ENCODE results near the gene RNASEH2A. TPM values are rescaled to one million over a fixed set of nuclear protein-coding genes. Genes with fewer than 3 reads are reported as not detected.
"Not testable (repeated sequence)": the region's sequence is repeated elsewhere in the genome, so short reads cannot be mapped to it uniquely, and the experiment has no call there.

RNASEH2A gene
- total RNA-seq, 2 experiments from 2014 or later: 46.2 to 47.8 TPM

GRCh38 chr19:12792051-12792852 is 14.1 kb upstream of the RNASEH2A start:
- ATAC-seq (ENCODE audit: low read depth) (peak; percentile 2), DNase-seq (peak; percentile 86)
- peak overlapping the region; percentile 94 for H3K4me3 Mint-ChIP-seq
- peaks cover 1% of the 10 kb centered on the region for H3K36me3 Mint-ChIP-seq
- H3K27me3 Mint-ChIP-seq: no peaks in the 10 kb centered on the region
- no peaks in the 10 kb centered on the region for H3K9me3 Mint-ChIP-seq
- H3K4me1 Mint-ChIP-seq: peaks cover 37% of the 10 kb centered on the region
- H3K27ac Mint-ChIP-seq: peak overlapping the region; percentile 96
- POLR2A ChIA-PET: interaction anchor here (0.6 to 9.6 kb wide), 23 partner anchors 9 to 630 kb away, joined by 3 to 361 read pairs (median 6); partner anchors contain the start of genes DHPS, GCDH, GET3 and PRDX2

- Mint-ChIP-seq H3K27ac (peak overlapping the region; percentile 96), H3K9me3 (no peaks in the 10 kb centered on the region), H3K4me1 (peaks cover 37% of the 10 kb centered on the region), H3K27me3 (no peaks in the 10 kb centered on the region), H3K4me3 (peak overlapping the region; percentile 94), H3K36me3 (peaks cover 1% of the 10 kb centered on the region)
- POLR2A ChIA-PET: interaction anchor here (0.6 to 9.6 kb wide), 21 partner anchors 8 to 566 kb away, joined by 3 to 361 read pairs (median 7); partner anchors contain the start of genes DHPS, GET3, PRDX2 and RNASEH2A
- no peak for ATAC-seq (ENCODE audit: low read depth)
- DNase-seq: no peak
Measured at GRCh38 chr19:12792853-12793289, 13.5 kb upstream of the RNASEH2A start.

- peaks cover 35% of the 10 kb centered on the region for H3K4me1 Mint-ChIP-seq
- peak; percentile 28 for ATAC-seq (ENCODE audit: low read depth)
- peaks cover 1% of the 10 kb centered on the region for H3K36me3 Mint-ChIP-seq
- H3K4me3 Mint-ChIP-seq: peak overlapping the region; percentile 94
- no peaks in the 10 kb centered on the region for H3K27me3 Mint-ChIP-seq
- POLR2A ChIA-PET: interaction anchor here (0.6 to 9.6 kb wide), 16 partner anchors 8 to 172 kb away, joined by 3 to 361 read pairs (median 12); partner anchors contain the start of genes DHPS, GET3, PRDX2 and RNASEH2A
- DNase-seq: peak; percentile 97
- H3K27ac Mint-ChIP-seq: peak overlapping the region; percentile 96
- no peaks in the 10 kb centered on the region for H3K9me3 Mint-ChIP-seq
Measured at GRCh38 chr19:12793290-12794195, 12.8 kb upstream of the RNASEH2A start.

- POLR2A ChIA-PET: interaction anchor here (0.6 to 9.6 kb wide), 9 partner anchors 15 to 353 kb away, joined by 3 to 361 read pairs (median 10); partner anchors contain the start of gene GET3
- DNase-seq (no peak), ATAC-seq (ENCODE audit: low read depth) (no peak)
- Mint-ChIP-seq H3K27me3 (no peaks in the 10 kb centered on the region), H3K4me1 (peaks cover 30% of the 10 kb centered on the region), H3K4me3 (peak overlapping the region; percentile 76), H3K27ac (peak overlapping the region; percentile 87), H3K9me3 (no peaks in the 10 kb centered on the region), H3K36me3 (peaks cover 1% of the 10 kb centered on the region)
Measured at GRCh38 chr19:12794196-12794941, 12.0 kb upstream of the RNASEH2A start.

- no peaks in the 10 kb centered on the region for H3K9me3 Mint-ChIP-seq
Measured at GRCh38 chr19:12794971-12795381, 11.4 kb upstream of the RNASEH2A start.

GRCh38 chr19:12796146-12797071 is 10.0 kb upstream of the RNASEH2A start:
- Mint-ChIP-seq H3K4me3 (peak overlapping the region; percentile 79), H3K4me1 (peaks cover 28% of the 10 kb centered on the region), H3K27me3 (no peaks in the 10 kb centered on the region), H3K27ac (peak overlapping the region; percentile 82), H3K36me3 (peaks cover 4% of the 10 kb centered on the region), H3K9me3 (no peaks in the 10 kb centered on the region)
- peak; percentile 80 for DNase-seq
- POLR2A ChIA-PET: interaction anchor here (0.6 to 9.6 kb wide), 8 partner anchors 10 to 80 kb away, joined by 3 to 361 read pairs (median 4); partner anchors contain the start of gene RNASEH2A
- no peak for ATAC-seq (ENCODE audit: low read depth)

More at GRCh38 chr19:12794971-12795381, 11.4 kb upstream of the RNASEH2A start:
- Mint-ChIP-seq H3K27ac (peak overlapping the region; percentile 87), H3K4me3 (peak overlapping the region; percentile 76), H3K27me3 (no peaks in the 10 kb centered on the region), H3K4me1 (peaks cover 32% of the 10 kb centered on the region), H3K36me3 (peaks cover 1% of the 10 kb centered on the region)
- POLR2A ChIA-PET: interaction anchor here (0.6 to 9.6 kb wide), 5 partner anchors 15 to 352 kb away, joined by 3 to 361 read pairs (median 11); no protein-coding TSS in a partner anchor
- ATAC-seq (ENCODE audit: low read depth) (no peak), DNase-seq (no peak)

GRCh38 chr19:12797141-12797587 is 9.2 kb upstream of the RNASEH2A start:
- Mint-ChIP-seq H3K27ac (no peak overlapping the region), H3K36me3 (peaks cover 4% of the 10 kb centered on the region), H3K4me3 (no peak overlapping the region), H3K9me3 (no peaks in the 10 kb centered on the region), H3K4me1 (peaks cover 29% of the 10 kb centered on the region), H3K27me3 (no peaks in the 10 kb centered on the region)
- ATAC-seq (ENCODE audit: low read depth) (no peak), DNase-seq (no peak)
- POLR2A ChIA-PET: interaction anchor here (0.6 to 9.6 kb wide), 5 partner anchors 17 to 81 kb away, joined by 3 to 361 read pairs (median 4); no protein-coding TSS in a partner anchor

- H3K9me3 Mint-ChIP-seq; H3K27ac Mint-ChIP-seq; H3K27me3 Mint-ChIP-seq; ATAC-seq (ENCODE audit: low read depth); DNase-seq; H3K36me3 Mint-ChIP-seq; H3K4me3 Mint-ChIP-seq: not testable (repeated sequence)
- H3K4me1 Mint-ChIP-seq: peaks cover 33% of the 10 kb centered on the region
- POLR2A ChIA-PET: interaction anchor here (0.6 to 9.6 kb wide), 2 partner anchors 18 to 82 kb away, joined by 4 to 361 read pairs; no protein-coding TSS in a partner anchor
Measured at GRCh38 chr19:12797607-12798006, 8.8 kb upstream of the RNASEH2A start.

GRCh38 chr19:12799742-12800465 is 6.5 kb upstream of the RNASEH2A start:
- POLR2A ChIA-PET: interaction anchor here (0.6 to 9.6 kb wide), 5 partner anchors 8 to 78 kb away, joined by 3 to 361 read pairs (median 10); partner anchors contain the start of gene JUNB
- DNase-seq (no peak), ATAC-seq (ENCODE audit: low read depth) (no peak)
- no peak overlapping the region for H3K27ac Mint-ChIP-seq
- H3K27me3 Mint-ChIP-seq: no peaks in the 10 kb centered on the region
- peaks cover 26% of the 10 kb centered on the region for H3K4me1 Mint-ChIP-seq
- peak overlapping the region; percentile 90 for H3K4me3 Mint-ChIP-seq
- peaks cover 2% of the 10 kb centered on the region for H3K36me3 Mint-ChIP-seq
- H3K9me3 Mint-ChIP-seq: no peaks in the 10 kb centered on the region

GRCh38 chr19:12800466-12800770 is 6.0 kb upstream of the RNASEH2A start:
- DNase-seq (no peak), ATAC-seq (ENCODE audit: low read depth) (no peak)
- peaks cover 2% of the 10 kb centered on the region for H3K36me3 Mint-ChIP-seq
- peaks cover 25% of the 10 kb centered on the region for H3K4me1 Mint-ChIP-seq
- no peaks in the 10 kb centered on the region for H3K9me3 Mint-ChIP-seq
- H3K4me3 Mint-ChIP-seq: peak overlapping the region; percentile 90
- POLR2A ChIA-PET: interaction anchor here (0.6 to 2.9 kb wide), 7 partner anchors 9 to 352 kb away, joined by 3 to 25 read pairs (median 4); partner anchors contain the start of gene JUNB
- no peak overlapping the region for H3K27ac Mint-ChIP-seq
- H3K27me3 Mint-ChIP-seq: no peaks in the 10 kb centered on the region
